HepG2 (cell line): ENCODE data around the gene KXD1. TPM values are rescaled to one million over a fixed set of nuclear protein-coding genes. Genes with fewer than 3 reads are reported as not detected.

Source experiments
- polyA plus RNA-seq, 8 experiments: library from polyadenylated mRNA; depleted of rRNA in 3 of 8; stranded (reverse) in 7 of 8; unstranded in 1 of 8; fragments of >200 nt; fragmentation: Illumina TruSeq in 4 of 8; extraction: Trizol in 4 of 8; gene quantifications; 2 replicates each; pipeline versions ENCODE4 v1.2.1 to v1.2.3, GENCODE V29; 2011 to 2016; ENCODE audit warnings: low read depth in 4 of 8, missing spikeins in 1 of 8, mixed read lengths in 1 of 8; ENCODE audit not compliant: insufficient read depth in 1 of 8
- total RNA-seq, 5 experiments: library from RNA; depleted of rRNA; stranded (reverse); fragments of >200 nt; fragmentation: Illumina TruSeq; extraction: Trizol; gene quantifications; 2 replicates each; pipeline ENCODE4 v1.2.3, GENCODE V29; 2016; ENCODE audit warnings: low read depth in 1 of 5

KXD1 gene
- total and polyA plus RNA-seq, 2 of the 13 experiments (the other 11 are each of a cell fraction or from before 2014, with no cell fraction given) = 44.6 to 143 TPM

Other genes with a start within 250 kb of the KXD1 start
- 166 and 188 TPM in 2 replicates for gene LSM4, start 234.8 kb upstream of the KXD1 start, total RNA-seq (2016; rRNA removed; fragmentation: Illumina TruSeq; extraction: Trizol)
- 65.8 and 66.8 TPM in 2 replicates for gene LSM4, start 234.8 kb upstream of the KXD1 start, polyA plus RNA-seq (2011; rRNA removed)
- 56.6 and 57.7 TPM in 2 replicates for gene PGPEP1, start 217.3 kb upstream of the KXD1 start, total RNA-seq (2016; rRNA removed; fragmentation: Illumina TruSeq; extraction: Trizol)
- 53.1 and 64.3 TPM in 2 replicates for gene PGPEP1, start 217.3 kb upstream of the KXD1 start, polyA plus RNA-seq (2011; rRNA removed)
- gene GDF15, start 171.7 kb upstream of the KXD1 start, total RNA-seq (2016; rRNA removed; fragmentation: Illumina TruSeq; extraction: Trizol) = 43.0 and 146 TPM in 2 replicates
- 422 and 537 TPM in 2 replicates for gene GDF15, start 171.7 kb upstream of the KXD1 start, polyA plus RNA-seq (2011; rRNA removed)
- gene LRRC25, start 160.2 kb upstream of the KXD1 start, total RNA-seq (2016; rRNA removed; fragmentation: Illumina TruSeq; extraction: Trizol) = 0.13 TPM in 1 of 2 replicates, not detected in the other
- gene LRRC25, start 160.2 kb upstream of the KXD1 start, polyA plus RNA-seq (2011; rRNA removed) = 0.53 and 0.85 TPM in 2 replicates
- 19.3 and 39.5 TPM in 2 replicates for gene SSBP4, start 138.5 kb upstream of the KXD1 start, total RNA-seq (2016; rRNA removed; fragmentation: Illumina TruSeq; extraction: Trizol)
- gene SSBP4, start 138.5 kb upstream of the KXD1 start, polyA plus RNA-seq (2011; rRNA removed) = 20.8 and 33.4 TPM in 2 replicates
- gene ISYNA1, start 119.7 kb upstream of the KXD1 start, total RNA-seq (2016; rRNA removed; fragmentation: Illumina TruSeq; extraction: Trizol) = 29.4 and 48.5 TPM in 2 replicates
- gene ISYNA1, start 119.7 kb upstream of the KXD1 start, polyA plus RNA-seq (2011; rRNA removed) = 29.6 and 36.5 TPM in 2 replicates
- 3.2 and 3.7 TPM in 2 replicates for gene ELL, start 35.8 kb upstream of the KXD1 start, total RNA-seq (2016; rRNA removed; fragmentation: Illumina TruSeq; extraction: Trizol)
- 5.4 and 5.8 TPM in 2 replicates for gene ELL, start 35.8 kb upstream of the KXD1 start, polyA plus RNA-seq (2011; rRNA removed)
- gene FKBP8, start 14.3 kb upstream of the KXD1 start, total RNA-seq (2016; rRNA removed; fragmentation: Illumina TruSeq; extraction: Trizol) = 75.1 and 81.7 TPM in 2 replicates
- gene FKBP8, start 14.3 kb upstream of the KXD1 start, polyA plus RNA-seq (2011; rRNA removed) = 93.9 and 135 TPM in 2 replicates
- gene UBA52, start 14.0 kb downstream of the KXD1 start, total RNA-seq (2016; rRNA removed; fragmentation: Illumina TruSeq; extraction: Trizol) = 959 and 1,184 TPM in 2 replicates
- gene UBA52, start 14.0 kb downstream of the KXD1 start, polyA plus RNA-seq (2011; rRNA removed) = 1,655 and 1,782 TPM in 2 replicates
- 20.7 and 25.4 TPM in 2 replicates for gene REX1BD, start 30.9 kb downstream of the KXD1 start, total RNA-seq (2016; rRNA removed; fragmentation: Illumina TruSeq; extraction: Trizol)
- 7.5 and 7.6 TPM in 2 replicates for gene REX1BD, start 30.9 kb downstream of the KXD1 start, polyA plus RNA-seq (2011; rRNA removed)
- 105 and 217 TPM in 2 replicates for gene CRLF1, start 48.9 kb downstream of the KXD1 start, total RNA-seq (2016; rRNA removed; fragmentation: Illumina TruSeq; extraction: Trizol)
- 296 and 337 TPM in 2 replicates for gene CRLF1, start 48.9 kb downstream of the KXD1 start, polyA plus RNA-seq (2011; rRNA removed)
- 0.69 and 0.97 TPM in 2 replicates for gene TMEM59L, start 55.0 kb downstream of the KXD1 start, total RNA-seq (2016; rRNA removed; fragmentation: Illumina TruSeq; extraction: Trizol)
- 5.5 and 7.2 TPM in 2 replicates for gene TMEM59L, start 55.0 kb downstream of the KXD1 start, polyA plus RNA-seq (2011; rRNA removed)
- 1.7 and 3.4 TPM in 2 replicates for gene KLHL26, start 79.2 kb downstream of the KXD1 start, total RNA-seq (2016; rRNA removed; fragmentation: Illumina TruSeq; extraction: Trizol)
- gene KLHL26, start 79.2 kb downstream of the KXD1 start, polyA plus RNA-seq (2011; rRNA removed) = 1.2 and 1.5 TPM in 2 replicates
- gene CRTC1, start 125.8 kb downstream of the KXD1 start, total RNA-seq (2016; rRNA removed; fragmentation: Illumina TruSeq; extraction: Trizol) = 1.3 and 2.0 TPM in 2 replicates
- 2.7 and 3.2 TPM in 2 replicates for gene CRTC1, start 125.8 kb downstream of the KXD1 start, polyA plus RNA-seq (2011; rRNA removed)
- gene COMP, start 233.4 kb downstream of the KXD1 start, total RNA-seq (2016; rRNA removed; fragmentation: Illumina TruSeq; extraction: Trizol) = 0.04 TPM in 1 of 2 replicates, not detected in the other
- gene COMP, start 233.4 kb downstream of the KXD1 start, polyA plus RNA-seq (2011; rRNA removed) = 0.13 and 0.16 TPM in 2 replicates